Motor neuron (in vitro differentiated cells): ENCODE data around the gene FGD1. TPM values are rescaled to one million over a fixed set of nuclear protein-coding genes. Genes with fewer than 3 reads are reported as not detected.

Experiments used
- ATAC-seq, 8 experiments: fragments of 200-7000 bp; cut with Tn5 transposase; replicated peaks in 6 of 8; 2 replicates each; pipeline ENCODE4 v1.8.0; 2021; ENCODE audit warnings: mild to moderate bottlenecking in 8 of 8, moderate library complexity in 8 of 8
- H3K27ac ChIP-seq, 2 donors: fragments of 250-450 bp; sonication (Bioruptor Pico); 2 replicates each; pipeline ENCODE4 v1.9.0; 2021; ENCODE audit warnings: antibody characterized with exemption in 2 of 2, mild to moderate bottlenecking in 2 of 2, moderate library complexity in 1 of 2
- H3K4me1 ChIP-seq, 2 donors: fragments of 250-450 bp; sonication (Bioruptor Pico); replicated peaks in 1 of 2; 2 replicates each; pipeline ENCODE4 v1.6.1; 2021; ENCODE audit warnings: antibody characterized with exemption in 2 of 2, mild to moderate bottlenecking in 2 of 2, moderate library complexity in 1 of 2
- H3K4me3 ChIP-seq, 5 donors: fragments of 250-450 bp; sonication (Bioruptor Pico); 2 replicates each; pipeline ENCODE4 v1.9.0; 2021; ENCODE audit warnings: antibody characterized with exemption in 5 of 5, mild to moderate bottlenecking in 5 of 5, moderate library complexity in 4 of 5
- WGBS, 10 experiments: fragments of 450-650 bp; shearing (Covaris generic); methylation state at CpG; one replicate each; pipeline ENCODE4 v1.0.0; 2022; 5-methylcytosine and 5-hydroxymethylcytosine counted together
- in situ Hi-C, 9 experiments: fragments of 400-800 bp; cut with MboI; loops; one replicate each; pipeline ENCODE4 v1.15.0; 2021; ENCODE audit warnings: low sequenced_read_pairs in 9 of 9, low pct_unique_long_range_greater_than_20kb in 2 of 9; ENCODE audit not compliant: unreplicated experiment in 9 of 9
- total RNA-seq, 8 experiments: library from RNA; unstranded; fragments of 300-600 nt; gene quantifications; 2 replicates each; pipeline versions ENCODE4 v1.2.3 to v1.2.4, GENCODE V29; 2022

The FGD1 gene
- total RNA-seq, 8 experiments from 2014 or later: 4.1 to 15.1 (median 11.5) TPM

DNA sequence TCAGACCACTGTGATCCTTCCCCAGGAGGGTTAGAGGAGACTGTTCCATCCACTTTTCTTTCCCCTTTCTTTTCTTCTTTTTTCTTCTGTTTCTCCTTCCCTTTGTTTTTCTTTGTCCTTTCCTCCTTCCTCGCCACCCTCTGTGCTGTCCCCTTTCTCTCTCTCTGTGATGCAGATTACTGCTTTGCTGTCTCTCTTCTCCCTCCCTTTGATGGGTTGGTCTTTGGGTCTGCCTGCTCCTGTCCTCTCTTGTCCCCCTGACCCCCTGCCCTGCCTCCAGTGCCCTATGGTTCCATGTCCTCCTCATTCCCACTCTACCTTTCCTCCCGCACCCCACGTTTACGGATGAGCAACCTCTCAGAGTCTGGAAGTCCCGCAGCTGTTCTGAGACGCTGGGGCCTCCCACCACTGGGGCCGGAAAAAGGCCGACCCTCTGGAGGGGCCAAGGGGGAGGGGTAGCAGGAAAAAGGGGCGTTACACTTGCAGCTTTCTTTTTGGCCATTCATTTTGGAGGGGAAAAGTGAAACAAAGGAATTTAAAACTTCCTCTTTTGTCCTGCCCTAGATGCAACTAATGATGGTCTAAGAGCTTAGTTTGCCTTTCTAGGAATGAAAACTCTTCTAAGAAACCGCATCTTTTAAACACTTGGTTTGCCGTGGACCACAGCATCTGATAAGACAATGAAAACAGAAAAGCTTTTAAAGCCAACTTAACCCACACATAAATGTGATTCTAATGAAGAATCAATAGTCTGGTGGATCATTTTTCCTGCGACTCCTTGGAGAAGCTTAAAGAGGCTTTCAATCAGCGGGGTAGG, 80.3 kb downstream of the FGD1 start:
- 0 to 76% (median 41%) methylated on average over 1 to 5 of the region's 13 CpGs; no CpG with 5 or more reads in 4 of the 10 experiments for WGBS, 10 experiments
- in situ Hi-C loops: no loop called here
- Histone ChIP-seq H3K27ac (no peak overlapping the region), H3K4me1 (no peaks in the 10 kb centered on the region), H3K4me3 (no peak overlapping the region)
- no peak for ATAC-seq

DNA sequence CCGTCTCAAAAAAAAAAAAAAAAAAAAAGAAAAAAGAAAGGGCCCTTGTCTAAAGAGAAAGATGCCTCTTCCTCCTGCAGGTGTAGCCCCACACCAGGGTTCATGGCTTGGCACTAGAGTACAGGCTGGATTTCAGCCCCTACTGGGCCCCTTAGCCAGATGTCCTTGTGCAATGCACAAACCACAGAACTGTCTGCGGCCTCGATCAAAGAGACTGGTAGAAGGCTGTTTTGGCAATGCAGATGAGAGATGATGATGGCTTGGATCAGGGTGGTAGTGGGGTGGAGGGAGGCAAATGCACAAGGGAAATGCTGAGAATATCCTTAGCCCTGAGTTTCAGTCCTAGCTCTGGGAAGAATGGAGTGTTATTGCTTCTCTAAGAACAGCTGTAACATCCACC, 82.3 kb downstream of the FGD1 start:
- Histone ChIP-seq H3K4me1 (no peaks in the 10 kb centered on the region), H3K27ac (no peak overlapping the region), H3K4me3 (no peak overlapping the region)
- in situ Hi-C loops: no loop called here
- 83% methylated on average over 1 of the region's 3 CpGs; no CpG with 5 or more reads in 9 of the 10 experiments for WGBS, 10 experiments
- ATAC-seq: peak in 3 of 8 experiments; percentile 49 to 66 (median 64)

DNA sequence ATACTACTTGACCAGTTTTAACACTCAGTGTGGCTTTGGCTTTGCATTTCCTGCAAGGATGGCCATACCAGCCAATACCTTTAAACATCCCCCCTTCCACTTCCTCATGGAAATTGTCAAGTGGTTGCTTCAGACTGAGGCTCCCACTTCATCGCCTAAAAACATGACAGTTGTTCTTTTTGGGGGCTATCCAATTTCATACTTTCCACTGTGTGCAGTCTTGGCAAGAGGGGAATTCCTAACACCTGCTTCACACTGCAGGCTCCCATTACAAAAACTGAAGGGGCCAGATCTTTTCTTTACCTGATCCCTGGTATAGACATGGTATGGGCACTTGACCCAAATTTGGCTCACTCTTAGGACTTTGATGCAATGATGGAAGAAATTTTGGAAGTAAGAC, 84.3 kb downstream of the FGD1 start:
- no peaks in the 10 kb centered on the region for H3K4me1 ChIP-seq
- in situ Hi-C loops: no loop called here
- WGBS, 10 experiments: 22 to 67% methylated on average over 1 of the region's 1 CpG; no CpG with 5 or more reads in 8 of the 10 experiments
- H3K4me3 ChIP-seq: no peak overlapping the region
- ATAC-seq: no peak
- H3K27ac ChIP-seq: no peak overlapping the region

DNA sequence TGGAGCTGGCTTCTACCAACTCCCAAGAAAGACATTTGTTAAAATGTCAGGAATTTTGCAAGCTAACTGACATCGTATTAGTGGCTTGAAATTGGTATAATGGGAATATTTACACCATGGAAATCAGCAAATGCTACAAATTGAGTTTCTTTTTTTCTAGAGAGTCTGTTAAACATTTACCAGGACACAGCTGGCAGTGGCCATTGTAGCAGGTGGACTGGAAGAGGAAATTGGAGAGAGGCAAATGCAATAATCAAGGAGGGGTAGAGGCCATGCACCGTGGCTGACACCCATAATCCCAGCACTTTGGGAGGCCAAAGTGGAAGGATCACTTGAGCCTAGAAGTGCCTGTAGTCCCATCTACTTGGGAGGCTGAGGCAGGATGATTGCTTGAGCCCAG, 88.8 kb downstream of the FGD1 start:
- in situ Hi-C loops: no loop called here
- ATAC-seq: no peak
- Histone ChIP-seq H3K27ac (no peak overlapping the region), H3K4me1 (no peaks in the 10 kb centered on the region), H3K4me3 (no peak overlapping the region)
- 0 to 80% (median 14%) methylated on average over 1 to 2 of the region's 2 CpGs; no CpG with 5 or more reads in 5 of the 10 experiments for WGBS, 10 experiments

DNA sequence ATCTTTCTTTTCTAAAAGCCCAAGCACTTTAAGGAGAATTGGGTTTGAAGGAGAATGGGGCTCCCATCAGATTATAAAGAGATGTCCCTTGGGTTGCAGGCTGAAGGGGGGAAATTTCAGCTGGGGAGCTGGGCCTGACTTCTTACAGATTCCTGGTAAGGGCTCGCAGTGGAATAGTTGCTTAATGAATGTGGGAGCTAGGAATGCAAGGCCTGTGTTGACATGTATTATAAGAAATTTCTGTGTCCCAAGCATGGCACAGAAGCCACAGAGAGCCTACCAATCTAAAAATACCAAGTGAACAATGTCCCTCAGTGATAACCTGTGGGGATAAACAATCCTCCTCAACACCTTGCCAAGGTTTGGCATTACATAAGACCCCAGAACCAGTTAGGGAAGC, 98.9 kb downstream of the FGD1 start:
- Histone ChIP-seq H3K4me3 (no peak overlapping the region), H3K27ac (no peak overlapping the region), H3K4me1 (no peaks in the 10 kb centered on the region)
- WGBS, 10 experiments: 63% methylated on average over 1 of the region's 1 CpG; no CpG with 5 or more reads in 9 of the 10 experiments
- no peak for ATAC-seq
- in situ Hi-C loops: no loop called here

Other genes with a start within 250 kb of the FGD1 start
- 10 to 100 TPM in 5 of 8 experiments, under 1 TPM in 3; 0.20 to 23.2 (median 17.7) TPM for gene WNK3, start 138.2 kb downstream of the FGD1 start, total RNA-seq
- 10 to 100 TPM; 21.5 to 43.1 (median 25.0) TPM for gene TSR2, start 55.8 kb downstream of the FGD1 start, total RNA-seq
- gene GNL3L, start 34.0 kb upstream of the FGD1 start, total RNA-seq: 10 to 100 TPM; 11.2 to 58.6 (median 23.7) TPM